ENCODE results near the gene RXRB. TPM values are rescaled to one million over a fixed set of nuclear protein-coding genes. Genes with fewer than 3 reads are reported as not detected.

The RXRB gene
- total and polyA plus RNA-seq, 2 of the 8 experiments (the other 6 are each of a cell fraction or from before 2014, with no cell fraction given): 13.0 to 18.1 TPM

DNA sequence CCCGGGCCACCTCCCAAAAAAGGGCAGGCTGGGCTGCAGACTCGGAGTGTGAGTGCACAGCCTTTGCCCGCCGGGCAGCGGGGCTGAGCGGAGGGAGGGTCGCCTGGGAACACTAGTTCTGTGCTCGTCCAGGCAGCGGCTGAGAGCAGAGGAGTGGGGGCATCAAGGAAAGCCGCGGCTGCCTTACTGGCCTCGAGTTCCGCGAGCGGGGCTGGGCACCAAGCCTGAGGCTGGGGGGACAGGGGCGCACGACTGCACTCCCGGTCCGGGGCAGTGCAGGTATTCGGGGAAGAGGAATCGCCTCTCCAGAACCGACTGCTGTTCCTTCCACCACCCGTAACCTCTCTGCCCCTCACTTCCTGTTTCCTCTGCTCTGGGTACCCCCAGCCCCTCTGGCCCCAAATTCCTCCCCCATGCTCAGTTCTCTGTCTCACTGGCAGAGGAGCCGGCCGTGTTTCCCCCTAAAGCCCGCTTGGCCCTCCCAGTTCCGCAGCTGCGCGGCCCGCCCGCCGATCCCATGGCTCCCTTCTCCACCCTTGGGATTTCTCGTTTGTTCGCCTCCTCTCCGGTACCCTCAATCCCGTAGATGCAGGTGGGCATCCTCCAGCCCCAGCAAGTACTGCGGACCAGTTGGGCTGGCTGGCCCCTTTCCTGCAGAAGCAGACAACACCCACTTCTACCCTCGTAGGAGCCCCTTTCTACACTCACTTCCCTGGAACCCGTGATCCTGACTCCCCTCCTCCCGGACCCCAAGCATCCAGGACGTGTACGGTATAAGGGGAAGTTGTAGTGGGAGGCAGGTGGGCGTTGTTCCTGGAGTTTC is 12.9 kb upstream of the RXRB start:
- Histone ChIP-seq H2AFZ (ENCODE audit: low read length) (no peak overlapping the region; the same call in 1 of the 2 replicates), H2BK120ac (replicated peaks; ENCODE audit: low read depth, low read length) (no peak overlapping the region), H2BK5ac (ENCODE audit: low read depth, low read length) (no peak overlapping the region), H2BK15ac (ENCODE audit: low read length) (peak overlapping the region; percentile 97; the same call in 1 of the 2 replicates), H3K18ac (ENCODE audit: extremely low read depth, low read length) (peak overlapping the region; percentile 89; the same call in 1 of the 2 replicates), H3K56ac (replicated peaks; ENCODE audit: insufficient read length, low read depth, low read length) (no peak overlapping the region), H3K79me2 (ENCODE audit: control insufficient read depth in 1 of 2, insufficient read depth in 2 of 2, low read length in 2 of 2) (no peaks in the 10 kb centered on the region), H3K36me3 (ENCODE audit: control insufficient read depth in 2 of 4, insufficient read depth in 4 of 4, low read length in 3 of 4) (peaks cover 2 to 7% (median 4%) of the 10 kb centered on the region in 4 experiments; a peak in 3 of 8 replicates), H4K5ac (ENCODE audit: insufficient read length, low read depth, low read length) (no peak overlapping the region), H3K4me2 (ENCODE audit: insufficient read depth in 1 of 2, low read depth in 2 of 2, low read length in 2 of 2) (peak overlapping the region; percentile 83 to 95), H3K23ac (ENCODE audit: insufficient read length) (no peak overlapping the region), H4K20me1 (replicated peaks in 1 of 2; ENCODE audit: control insufficient read depth in 1 of 2, insufficient read depth in 2 of 2, low read length in 2 of 2) (peaks cover 2 to 16% of the 10 kb centered on the region in 2 experiments), H3K4me3 (ENCODE audit: extremely low read depth in 1 of 4, insufficient read depth in 2 of 4, low read depth in 3 of 4, low read length in 4 of 4) (peak overlapping the region; percentile 50 to 72 (median 66)), H4K91ac (replicated peaks; ENCODE audit: insufficient read length, low read length) (no peak overlapping the region), H3K23me2 (ENCODE audit: low read depth, low read length) (peaks cover 14% of the 10 kb centered on the region; the same call in 1 of the 2 replicates), H3K9ac (replicated peaks in 1 of 4; ENCODE audit: extremely low read depth in 1 of 4, low read depth in 3 of 4, low read length in 3 of 4) (peak overlapping the region in 3 of 4 experiments; percentile 10 to 66 (median 13); a peak in 3 of 7 replicates), H3K14ac (ENCODE audit: insufficient read length) (no peak overlapping the region), H4K8ac (ENCODE audit: extremely low read depth, insufficient read depth, low read length) (no peak overlapping the region), H3K79me1 (ENCODE audit: low read depth, low read length) (no peaks in the 10 kb centered on the region; the same call in 1 of the 2 replicates), H3K9me3 (ENCODE audit: insufficient read depth in 2 of 2, low read depth in 1 of 2, low read length in 1 of 2) (no peaks in the 10 kb centered on the region), H2BK20ac (ENCODE audit: low read length) (no peak overlapping the region), H3K4me1 (replicated peaks in 1 of 4; ENCODE audit: control insufficient read depth in 3 of 4, insufficient read depth in 4 of 4, low read length in 3 of 4) (peaks cover 0 to 13% (median 4%) of the 10 kb centered on the region in 4 experiments; a peak in 6 of 7 replicates), H3K27me3 (replicated peaks in 1 of 4; ENCODE audit: control insufficient read depth in 3 of 4, extremely low read depth in 1 of 4, insufficient read depth in 3 of 4, low read length in 3 of 4) (peaks cover 32 to 71% (median 67%) of the 10 kb centered on the region in 4 experiments), H2AK5ac (ENCODE audit: low read depth, low read length) (no peak overlapping the region), H3K4ac (replicated peaks; ENCODE audit: insufficient read length, low read depth, low read length) (no peak overlapping the region), H2BK12ac (ENCODE audit: low read depth, low read length) (no peak overlapping the region), H3K27ac (ENCODE audit: low read depth, low read length) (no peak overlapping the region)
- DNase-seq (ENCODE audit: low read depth in 1 of 2, low spot score in 2 of 2) (peak in 1 of 2 experiments; percentile 79), FAIRE-seq (no peak)
- CTCF ChIA-PET (ENCODE audit: partially characterized antibody): interaction anchor here (0.5 to 6.3 kb wide), 3 partner anchors 35 to 369 kb away, joined by 3 to 60 read pairs (median 3); no protein-coding TSS in a partner anchor
- 4% methylated on average over 40 of the region's 43 CpGs; no CpG with 5 or more reads in 1 of the 2 experiments for WGBS, 2 experiments (ENCODE audit: extremely low coverage in 1 of 2, insufficient coverage in 1 of 2, insufficient read length in 1 of 2, insufficient replicate concordance in 2 of 2, low coverage in 1 of 2, low lambda C conversion rate in 2 of 2, missing lambda C conversion rate in 1 of 2)
- POLR2A ChIA-PET (ENCODE audit: partially characterized antibody): interaction anchor here (0.8 to 2.3 kb wide), 7 partner anchors 9 to 242 kb away, joined by 3 to 13 read pairs (median 5); partner anchors contain the start of genes HSD17B8, RPS18 and VPS52
- TF ChIP-seq TCF12 (IDR thresholded peaks at IDR 0.05; ENCODE audit: low read depth, low read length): no peak
- TF ChIP-seq YY1 (IDR thresholded peaks at IDR 0.05; ENCODE audit: low read depth, low read length): 0 out of 2 replicates have a peak, but pooled peaks have one; percentile 9
- no peak for TF ChIP-seq POLR2AphosphoS5 (IDR thresholded peaks at IDR 0.05; ENCODE audit: low read depth, low read length)
- no peak for TF ChIP-seq SP4 (IDR thresholded peaks at IDR 0.05; ENCODE audit: low read length)
- no peak for TF ChIP-seq TEAD4 (IDR thresholded peaks at IDR 0.05; ENCODE audit: low read depth, low read length)
- peak in 1 of 2 experiments; percentile 62; a peak in 1 of 3 replicates for TF ChIP-seq POLR2A (IDR thresholded peaks at IDR 0.05; ENCODE audit: control extremely low read depth in 1 of 2, low read depth in 2 of 2, low read length in 2 of 2)
- no peak for TF ChIP-seq NRF1 (IDR thresholded peaks at IDR 0.05; ENCODE audit: low read depth, low read length)
- no peak for TF ChIP-seq HDAC6 (IDR thresholded peaks at IDR 0.05; ENCODE audit: low read depth, low read length)
- peak; percentile 91 for TF ChIP-seq CTBP2 (IDR thresholded peaks at IDR 0.05; ENCODE audit: borderline replicate concordance, insufficient read depth, insufficient read length, low read length)

All from H1 (cell line).